SIG-M5 treated with dmso at 0.1 percent for 504 hours (cell line): Measurements from ENCODE around the gene ARHGEF40.
"Not testable (repeated sequence)": the region's sequence is repeated elsewhere in the genome, so short reads cannot be mapped to it uniquely, and the experiment has no call there.

Experiments used
- DNase-seq: peaks from one replicate; lab custom pipeline; 2025; ENCODE audit not compliant: unreplicated experiment; lab: John Stamatoyannopoulos, UW

ARHGEF40 gene

DNA sequence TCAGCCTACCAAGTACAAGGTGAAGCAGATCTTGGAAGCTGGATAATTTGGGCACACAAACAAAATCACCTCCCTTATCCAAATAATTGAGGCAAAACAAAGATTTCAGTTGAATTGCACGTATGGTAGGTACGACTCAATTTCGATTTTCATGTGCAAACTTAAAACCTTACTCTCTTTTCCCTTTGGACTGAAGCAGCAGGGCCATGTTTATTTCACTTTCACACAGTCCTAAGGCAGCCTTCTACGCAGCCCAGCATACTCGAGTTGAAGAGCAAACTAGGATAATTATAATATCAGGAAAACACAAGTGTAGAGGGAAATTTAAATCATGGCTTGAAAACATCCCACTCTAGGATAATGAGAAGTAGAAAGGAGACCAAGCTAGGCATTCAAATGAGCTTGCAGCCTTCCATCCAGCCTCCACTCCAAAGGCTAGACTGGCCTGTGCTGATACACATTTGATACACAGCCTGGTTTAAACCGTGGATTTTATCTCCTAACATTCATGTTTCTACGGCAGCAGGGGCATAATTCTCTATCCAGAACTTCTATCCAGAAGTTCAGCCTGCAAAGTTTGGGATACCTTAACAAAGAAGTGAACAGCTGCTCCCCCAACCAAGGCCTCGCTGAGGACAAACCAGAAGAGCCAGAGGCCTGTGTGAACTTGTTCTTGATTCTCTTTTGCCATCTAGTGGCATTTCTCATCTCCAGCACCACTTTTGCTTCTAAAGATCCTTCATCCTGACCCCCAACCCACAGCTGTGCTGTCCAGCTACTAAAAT lies 30.3 kb upstream of the ARHGEF40 start:
- peak; percentile 70 for DNase-seq

DNA sequence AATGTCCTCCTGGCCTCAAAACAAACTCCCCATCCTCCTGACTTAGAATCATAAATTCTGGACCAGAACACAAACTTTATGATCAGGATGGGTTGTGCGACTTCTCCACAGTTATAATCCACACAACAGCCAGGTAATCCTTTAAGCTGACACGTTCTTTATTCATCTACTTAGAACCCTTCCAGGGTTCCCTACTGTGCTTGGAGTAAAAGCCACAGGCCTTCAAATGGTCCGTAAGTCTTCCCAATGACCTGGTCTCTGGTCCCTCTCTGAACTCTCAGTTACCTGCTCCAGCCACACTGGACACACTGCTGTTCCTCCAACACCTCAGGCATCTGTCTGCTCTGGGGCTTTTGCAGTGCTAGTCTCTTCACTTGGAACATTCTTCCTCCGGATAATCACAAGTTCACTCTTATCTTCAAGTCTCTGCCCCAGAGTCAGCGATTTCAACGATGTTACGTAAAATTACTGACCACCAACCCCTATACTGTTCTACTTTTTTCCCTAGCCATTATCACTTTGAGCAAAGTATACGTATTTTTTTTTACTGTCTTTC lies 29.7 kb upstream of the ARHGEF40 start:
- DNase-seq: no peak

DNA sequence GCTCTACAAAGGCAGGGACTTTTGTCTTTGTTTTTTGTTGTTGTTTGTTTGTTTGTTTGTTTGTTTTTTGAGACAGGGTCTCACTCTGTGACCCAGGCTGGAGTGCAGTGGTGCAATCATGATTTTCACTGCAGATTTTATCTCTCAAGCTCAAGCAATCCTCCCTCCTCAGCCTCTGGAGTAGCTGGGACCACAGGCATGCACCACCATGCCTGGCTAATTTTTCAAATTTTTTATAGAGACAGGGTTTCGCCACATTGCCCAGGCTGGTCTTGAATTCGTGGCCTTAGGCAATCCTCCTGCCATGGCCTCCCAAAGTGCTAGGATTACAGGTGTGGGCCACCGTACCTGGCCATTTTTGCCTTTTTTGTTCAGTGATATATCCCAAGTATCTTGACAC lies 29.2 kb upstream of the ARHGEF40 start:
- DNase-seq: not testable (repeated sequence)

DNA sequence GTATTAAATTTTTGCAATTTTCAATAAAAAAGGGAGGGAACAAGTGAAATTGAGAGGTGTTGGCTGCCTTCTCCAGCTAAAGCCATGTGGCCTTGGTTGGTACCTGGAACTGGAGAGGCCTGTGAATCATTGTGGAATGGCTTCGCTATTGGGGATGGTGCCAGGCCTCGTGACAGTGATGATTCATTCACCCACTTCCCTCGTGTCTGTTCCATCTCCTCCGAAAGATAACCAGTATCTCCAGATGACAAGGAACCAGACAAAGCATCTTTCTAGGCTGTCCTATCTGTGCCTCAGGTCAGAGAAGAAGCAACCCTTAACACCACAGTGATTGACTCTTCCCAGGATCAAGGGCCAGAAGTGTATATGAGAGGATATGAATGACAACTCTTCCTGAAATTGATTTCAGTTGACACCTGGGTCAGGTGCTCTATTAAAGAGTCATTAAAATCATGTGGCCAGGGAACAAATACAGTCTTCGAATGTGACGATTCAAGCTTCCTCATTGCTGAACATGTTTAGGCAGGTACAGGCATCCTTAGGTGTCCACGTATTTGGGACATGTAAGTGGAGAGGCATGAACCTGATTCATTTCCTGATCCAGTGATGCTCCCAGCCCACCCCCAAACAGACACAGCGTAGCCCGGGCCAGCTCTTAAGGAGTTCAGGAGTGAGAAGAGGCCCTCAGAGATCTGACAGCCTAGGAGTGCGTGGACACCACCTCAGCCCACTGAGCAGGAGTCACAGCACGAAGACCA lies 28.2 kb upstream of the ARHGEF40 start, which contains the start of gene RNASE7:
TSS of gene RNASE7 (plus strand) at position 687 of the 758 bp plus-strand sequence. CDS start 631 bp downstream, outside the sequence.
- no peak for DNase-seq

DNA sequence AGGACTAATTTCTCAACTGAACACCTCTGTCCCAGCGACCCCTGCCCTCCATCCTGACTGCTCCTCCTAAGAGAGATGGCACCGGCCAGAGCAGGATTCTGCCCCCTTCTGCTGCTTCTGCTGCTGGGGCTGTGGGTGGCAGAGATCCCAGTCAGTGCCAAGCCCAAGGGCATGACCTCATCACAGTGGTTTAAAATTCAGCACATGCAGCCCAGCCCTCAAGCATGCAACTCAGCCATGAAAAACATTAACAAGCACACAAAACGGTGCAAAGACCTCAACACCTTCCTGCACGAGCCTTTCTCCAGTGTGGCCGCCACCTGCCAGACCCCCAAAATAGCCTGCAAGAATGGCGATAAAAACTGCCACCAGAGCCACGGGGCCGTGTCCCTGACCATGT lies 27.2 kb upstream of the ARHGEF40 start:
- no peak for DNase-seq

DNA sequence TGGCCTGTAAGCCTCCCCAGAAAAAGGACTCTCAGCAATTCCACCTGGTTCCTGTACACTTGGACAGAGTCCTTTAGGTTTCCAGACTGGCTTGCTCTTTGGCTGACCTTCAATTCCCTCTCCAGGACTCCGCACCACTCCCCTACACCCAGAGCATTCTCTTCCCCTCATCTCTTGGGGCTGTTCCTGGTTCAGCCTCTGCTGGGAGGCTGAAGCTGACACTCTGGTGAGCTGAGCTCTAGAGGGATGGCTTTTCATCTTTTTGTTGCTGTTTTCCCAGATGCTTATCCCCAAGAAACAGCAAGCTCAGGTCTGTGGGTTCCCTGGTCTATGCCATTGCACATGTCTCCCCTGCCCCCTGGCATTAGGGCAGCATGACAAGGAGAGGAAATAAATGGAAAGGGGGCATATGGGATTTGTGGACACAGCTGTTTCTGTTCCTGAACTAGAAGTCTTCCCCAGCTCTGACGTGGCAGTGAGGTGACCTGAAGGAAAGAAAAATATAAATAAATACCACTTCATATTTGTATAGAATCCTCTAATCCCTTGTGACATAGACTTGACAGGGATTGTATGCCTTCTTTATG lies 26.6 kb upstream of the ARHGEF40 start:
- DNase-seq: no peak

DNA sequence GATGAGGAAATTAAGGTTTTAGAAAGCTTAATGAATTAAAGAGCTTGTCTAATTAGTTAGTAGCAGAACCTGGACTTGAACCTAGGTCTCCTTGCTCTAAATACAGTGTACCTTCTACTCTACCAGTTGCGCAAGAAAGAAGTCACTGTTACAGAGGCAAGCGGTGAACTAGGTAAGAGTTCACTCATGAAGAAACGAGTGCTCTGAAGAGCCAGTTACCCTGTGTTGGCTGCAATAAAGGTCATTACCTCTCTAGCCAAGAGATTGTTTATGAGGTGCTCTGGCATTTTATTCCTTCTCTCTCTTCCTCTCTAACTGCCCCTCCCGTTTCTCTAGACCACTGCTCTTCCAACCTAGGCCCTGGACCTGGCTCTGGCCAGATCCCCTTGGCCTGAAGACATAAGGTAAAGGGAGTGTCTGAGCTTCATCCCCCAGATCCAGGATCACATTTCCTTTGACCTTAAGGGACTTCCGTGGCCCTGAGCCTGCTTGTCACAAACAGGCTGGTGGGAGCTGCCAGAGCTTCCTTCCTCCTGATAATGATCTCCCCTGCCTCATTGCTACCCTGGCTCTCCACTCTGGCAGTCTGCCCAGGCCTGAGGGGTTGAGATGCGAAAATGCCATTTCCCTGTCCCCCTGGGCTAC lies 26.0 kb upstream of the ARHGEF40 start:
- no peak for DNase-seq

DNA sequence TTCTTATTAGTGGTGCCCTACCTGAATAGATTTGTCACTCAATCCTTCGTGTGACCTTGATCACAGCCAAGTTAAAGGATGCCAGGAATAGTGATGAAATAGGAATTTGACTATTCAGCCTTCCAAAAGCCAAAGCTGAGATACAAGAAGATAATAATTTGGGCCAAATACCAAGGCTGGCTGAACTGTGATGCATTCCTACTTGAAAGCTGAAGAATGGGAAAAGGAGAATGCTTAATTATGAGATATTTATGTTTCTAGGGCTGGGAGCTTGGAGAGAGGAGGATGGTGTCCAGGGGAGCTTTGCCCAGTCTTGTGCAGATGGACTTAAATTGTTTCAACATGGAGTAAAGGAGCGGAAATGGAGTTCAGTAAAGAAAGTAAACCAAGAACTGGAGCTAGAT lies 22.7 kb upstream of the ARHGEF40 start:
- no peak for DNase-seq

DNA sequence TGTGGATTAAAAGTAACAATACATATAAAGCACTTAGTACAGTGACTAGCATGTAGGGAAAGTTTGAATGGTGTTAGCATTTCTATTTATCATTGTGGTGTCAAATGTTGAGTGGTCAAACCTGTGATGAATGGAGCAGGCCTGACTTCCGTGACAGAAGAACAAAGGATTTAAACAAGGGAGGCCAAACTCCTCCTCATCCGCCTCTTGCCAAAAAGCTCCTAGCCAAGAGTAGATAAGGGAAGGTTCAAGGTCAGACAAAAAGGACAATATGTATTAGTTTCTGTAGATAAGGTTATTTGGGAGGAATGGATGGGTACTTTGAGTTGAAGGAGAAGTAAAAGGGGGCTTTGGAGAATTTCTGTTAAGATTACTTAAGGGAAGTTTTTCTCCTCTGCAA lies 21.5 kb upstream of the ARHGEF40 start:
- DNase-seq: no peak

DNA sequence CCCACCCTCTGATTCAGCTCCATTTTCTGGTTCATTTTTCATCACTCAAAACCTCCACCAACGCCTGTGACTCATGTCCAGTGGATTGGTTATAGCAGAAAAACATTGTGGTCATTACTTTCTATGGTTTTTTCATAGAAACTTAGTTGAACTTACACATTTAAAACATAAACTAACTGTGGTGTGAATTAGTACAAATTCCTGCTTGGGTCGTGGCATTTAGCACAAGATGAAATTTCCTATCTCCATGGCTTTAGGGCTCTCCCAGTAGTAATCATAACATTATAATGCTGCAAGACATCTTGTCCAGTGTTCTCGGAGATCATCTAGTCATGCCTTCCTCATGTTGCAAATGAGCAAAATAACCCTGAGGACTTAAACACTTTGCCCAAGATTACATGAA lies 20.8 kb upstream of the ARHGEF40 start:
- no peak for DNase-seq

DNA sequence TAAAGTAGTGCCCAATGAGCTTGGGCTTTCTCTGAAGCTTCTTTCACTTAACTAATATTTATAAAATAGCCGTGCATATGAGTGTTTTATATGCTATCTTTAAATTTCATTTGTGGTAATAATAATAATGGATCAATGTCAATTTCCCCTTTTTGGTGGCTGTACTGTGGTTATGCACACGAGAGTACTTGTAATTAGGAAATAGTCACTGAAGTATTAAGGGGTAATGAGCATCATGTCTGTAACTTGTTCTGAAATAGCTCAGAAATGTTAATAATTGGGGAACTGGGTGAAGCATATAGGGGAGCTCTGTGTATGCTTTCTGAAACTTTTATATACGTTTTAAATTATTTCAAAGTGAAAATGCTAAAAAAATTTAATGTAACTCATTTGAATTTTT lies 19.5 kb upstream of the ARHGEF40 start:
- no peak for DNase-seq

DNA sequence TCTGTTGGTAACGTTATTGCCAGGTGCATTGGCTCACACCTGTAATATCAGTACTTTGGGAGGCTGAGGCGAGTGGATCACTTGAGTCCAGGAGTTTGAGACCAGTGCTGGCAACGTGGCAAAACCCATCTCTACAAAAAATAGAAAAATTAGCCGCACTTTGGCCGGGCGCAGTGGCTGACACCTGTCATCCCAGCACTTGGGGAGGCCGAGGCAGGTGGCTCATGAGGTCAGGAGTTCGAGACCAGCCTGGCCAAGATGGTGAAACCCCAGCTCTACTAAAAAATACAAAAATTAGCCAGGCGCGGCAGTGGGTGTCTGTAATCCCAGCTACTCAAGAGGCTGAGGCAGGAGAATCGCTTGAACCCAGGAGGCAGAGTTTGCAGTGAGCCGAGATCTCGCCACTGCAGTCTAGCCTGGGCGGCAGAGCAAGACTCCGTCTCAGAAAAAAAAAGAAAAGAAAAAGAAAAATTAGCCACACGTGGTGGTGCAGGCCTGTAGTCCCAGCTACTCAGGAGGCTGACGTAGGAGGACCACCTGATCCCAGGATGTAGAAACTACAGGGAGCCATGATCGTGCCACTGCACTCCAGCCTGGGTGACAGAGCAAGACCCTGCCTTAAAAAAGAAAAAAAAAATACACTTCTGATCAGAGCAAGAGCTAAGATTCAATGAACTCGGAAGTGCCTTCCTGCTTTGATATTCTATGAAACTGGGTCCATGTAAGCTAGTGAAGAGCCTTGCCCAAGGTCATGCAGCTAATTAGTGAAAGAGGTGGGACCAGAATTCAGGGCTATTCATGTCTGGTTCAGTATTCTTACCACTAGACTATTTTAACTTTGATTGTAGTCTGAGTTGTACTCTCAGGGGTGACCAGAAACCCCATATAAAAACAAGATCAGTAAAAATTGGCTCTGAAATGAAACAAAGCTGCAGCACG lies 16.7 kb upstream of the ARHGEF40 start:
- DNase-seq: no peak

DNA sequence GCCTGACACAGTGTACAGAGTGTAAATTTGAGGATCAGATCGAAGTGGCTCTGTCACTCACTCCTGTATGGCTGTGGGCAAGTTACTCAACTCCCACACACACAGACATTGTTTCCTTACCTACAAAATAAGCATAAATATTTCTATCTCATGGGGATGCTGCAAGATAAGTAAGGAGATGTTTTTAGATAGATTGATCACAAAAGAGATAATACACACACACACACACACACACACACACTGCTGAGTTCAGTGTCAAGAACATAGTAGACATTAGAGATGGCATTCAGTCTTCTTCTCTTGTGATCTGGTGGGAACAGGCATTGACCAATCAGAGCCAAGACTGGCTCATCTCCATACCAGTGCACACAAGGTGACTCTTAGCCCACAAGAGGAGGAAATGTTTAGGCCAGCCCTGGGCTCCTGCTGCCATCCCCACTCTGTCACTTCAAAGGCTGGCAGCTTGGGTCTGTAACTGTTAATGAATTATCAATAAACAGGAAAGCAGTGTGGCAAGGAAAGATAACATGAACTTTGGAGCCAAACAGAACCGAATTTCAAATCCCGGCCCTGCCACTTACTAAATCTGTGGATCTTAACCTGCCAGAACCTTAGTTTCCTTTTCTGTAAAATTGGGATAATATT lies 15.9 kb upstream of the ARHGEF40 start:
- DNase-seq: no peak

DNA sequence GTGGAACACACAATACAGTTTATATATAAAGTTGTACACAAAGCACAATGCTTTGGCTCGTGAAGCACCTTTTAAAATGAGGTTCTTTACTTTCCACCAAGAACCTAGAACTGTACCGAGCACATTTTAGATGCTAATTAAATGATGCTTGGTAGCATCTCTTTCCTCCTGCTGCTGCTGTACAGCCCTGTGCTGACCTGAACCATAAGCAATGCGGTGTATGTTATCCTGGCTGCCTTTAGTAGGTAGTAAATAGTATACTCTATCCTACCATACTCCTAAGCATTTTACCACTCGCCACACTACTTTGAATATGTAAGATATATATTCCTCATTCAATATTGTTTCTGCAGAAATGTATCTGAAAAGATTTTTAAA lies 15.3 kb upstream of the ARHGEF40 start:
- no peak for DNase-seq

DNA sequence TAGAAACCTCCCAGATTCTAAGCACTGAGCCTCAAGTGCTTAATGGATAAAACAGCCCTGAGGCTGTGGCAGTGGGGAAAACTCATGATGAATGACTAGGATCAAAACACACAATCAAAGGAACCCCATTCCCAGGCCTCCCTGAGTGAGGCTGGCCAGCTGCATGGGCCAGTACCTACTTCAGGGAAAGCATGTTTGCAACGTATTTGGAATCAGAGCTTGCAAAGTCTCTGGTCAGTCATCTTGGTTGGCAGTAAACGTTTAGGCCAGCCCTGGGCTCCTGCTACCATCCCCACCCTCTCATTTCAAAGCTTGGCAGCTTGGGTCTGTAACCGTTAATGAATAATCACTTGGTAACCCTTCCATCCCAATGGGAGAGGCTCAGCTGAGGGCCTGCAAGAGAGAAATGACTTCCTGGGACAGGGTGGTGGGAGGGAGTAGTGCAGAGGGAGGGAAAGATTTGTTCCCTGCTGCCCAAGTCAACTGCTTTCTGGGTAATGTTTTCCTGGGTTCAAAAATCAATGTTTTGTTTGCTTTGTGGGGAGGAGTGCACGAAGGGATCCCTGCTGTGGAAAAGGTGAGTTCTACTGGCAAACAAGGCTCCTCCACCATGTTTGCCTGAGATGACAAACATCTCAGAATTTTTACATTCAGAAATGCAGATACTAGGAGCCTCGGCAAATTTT lies 14.5 kb upstream of the ARHGEF40 start:
- DNase-seq: no peak

DNA sequence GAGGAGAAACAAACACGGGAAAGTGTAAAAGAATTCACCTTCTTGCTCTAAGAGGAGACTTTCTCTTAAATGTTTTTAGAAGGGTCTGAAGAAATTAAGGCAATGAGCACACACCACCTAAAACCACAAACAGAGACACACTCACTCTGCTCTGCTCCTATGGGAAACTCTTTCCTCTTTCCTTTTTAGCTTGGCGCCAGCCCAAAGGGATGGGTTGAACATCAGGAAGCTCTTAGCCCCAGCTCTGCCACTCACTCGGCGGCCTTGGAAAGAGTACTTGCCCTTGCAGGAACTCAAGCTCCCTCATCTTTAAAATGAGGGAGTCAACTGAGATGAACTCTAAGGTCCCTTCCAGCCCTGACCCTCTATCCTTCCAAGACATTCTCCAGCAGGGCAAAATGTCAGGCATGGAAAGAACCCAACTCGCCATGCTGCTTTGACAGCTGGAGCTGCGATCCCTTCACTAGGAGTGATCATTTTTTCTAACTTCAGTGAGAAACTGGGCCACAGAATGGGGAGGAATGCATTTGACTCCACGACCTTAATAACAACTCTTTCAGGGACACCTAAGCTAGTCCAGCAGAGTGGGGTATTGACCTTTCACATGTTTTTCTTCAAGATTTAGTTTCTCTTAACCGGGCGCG lies 13.5 kb upstream of the ARHGEF40 start:
- DNase-seq: no peak

DNA sequence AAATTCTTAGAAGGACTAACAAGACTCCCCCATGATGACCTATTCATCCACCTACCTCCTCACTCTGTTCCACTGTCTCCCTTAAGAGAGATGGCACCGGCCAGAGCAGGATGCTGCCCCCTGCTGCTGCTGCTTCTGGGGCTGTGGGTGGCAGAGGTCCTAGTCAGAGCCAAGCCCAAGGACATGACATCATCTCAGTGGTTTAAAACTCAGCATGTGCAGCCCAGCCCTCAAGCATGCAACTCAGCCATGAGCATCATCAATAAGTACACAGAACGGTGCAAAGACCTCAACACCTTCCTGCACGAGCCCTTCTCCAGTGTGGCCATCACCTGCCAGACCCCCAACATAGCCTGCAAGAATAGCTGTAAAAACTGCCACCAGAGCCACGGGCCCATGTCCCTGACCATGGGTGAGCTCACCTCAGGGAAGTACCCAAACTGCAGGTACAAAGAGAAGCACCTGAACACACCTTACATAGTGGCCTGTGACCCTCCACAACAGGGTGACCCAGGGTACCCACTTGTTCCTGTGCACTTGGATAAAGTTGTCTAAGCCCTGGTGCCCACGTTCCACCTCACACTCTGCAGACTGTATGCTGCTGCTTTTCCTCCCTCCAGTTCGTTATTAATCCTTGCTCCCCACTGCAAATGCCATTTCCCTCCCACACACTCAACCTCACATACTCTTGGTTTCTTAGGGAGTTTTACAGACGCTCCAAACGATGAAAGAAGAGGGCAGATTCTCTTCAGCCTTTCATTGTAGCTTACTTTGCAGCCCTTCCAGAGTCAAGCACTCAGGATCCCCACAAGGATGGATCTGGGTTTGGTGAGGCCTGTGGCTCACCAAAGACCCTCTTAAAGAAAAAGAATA lies 12.1 kb upstream of the ARHGEF40 start, which contains the start of gene RNASE8:
TSS of gene RNASE8 (plus strand) at position 20 of the 873 bp plus-strand sequence. CDS start at position 91, 71 bp downstream.
- no peak for DNase-seq
